ENCODE results near the gene MYPN.

DNA sequence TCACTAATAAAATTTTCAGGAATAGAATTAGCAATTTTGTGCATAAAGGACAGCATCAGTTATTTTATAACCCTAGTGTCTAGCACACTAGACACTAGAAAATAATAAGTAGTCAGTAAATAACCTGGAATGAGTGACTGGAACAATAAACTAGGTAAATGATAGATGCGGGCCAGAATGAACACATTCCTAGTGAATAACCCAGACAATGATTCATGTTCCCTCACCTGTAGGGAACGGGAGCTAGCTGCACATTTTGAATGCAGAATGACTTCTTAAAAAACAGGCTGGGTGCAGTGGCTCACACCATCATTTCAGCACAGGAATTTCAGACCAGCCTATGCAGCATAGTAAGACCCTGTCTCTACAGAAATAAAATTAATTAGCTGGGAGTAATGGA, 125.8 kb downstream of the MYPN start:
- TF ChIP-seq, protein P1, sequence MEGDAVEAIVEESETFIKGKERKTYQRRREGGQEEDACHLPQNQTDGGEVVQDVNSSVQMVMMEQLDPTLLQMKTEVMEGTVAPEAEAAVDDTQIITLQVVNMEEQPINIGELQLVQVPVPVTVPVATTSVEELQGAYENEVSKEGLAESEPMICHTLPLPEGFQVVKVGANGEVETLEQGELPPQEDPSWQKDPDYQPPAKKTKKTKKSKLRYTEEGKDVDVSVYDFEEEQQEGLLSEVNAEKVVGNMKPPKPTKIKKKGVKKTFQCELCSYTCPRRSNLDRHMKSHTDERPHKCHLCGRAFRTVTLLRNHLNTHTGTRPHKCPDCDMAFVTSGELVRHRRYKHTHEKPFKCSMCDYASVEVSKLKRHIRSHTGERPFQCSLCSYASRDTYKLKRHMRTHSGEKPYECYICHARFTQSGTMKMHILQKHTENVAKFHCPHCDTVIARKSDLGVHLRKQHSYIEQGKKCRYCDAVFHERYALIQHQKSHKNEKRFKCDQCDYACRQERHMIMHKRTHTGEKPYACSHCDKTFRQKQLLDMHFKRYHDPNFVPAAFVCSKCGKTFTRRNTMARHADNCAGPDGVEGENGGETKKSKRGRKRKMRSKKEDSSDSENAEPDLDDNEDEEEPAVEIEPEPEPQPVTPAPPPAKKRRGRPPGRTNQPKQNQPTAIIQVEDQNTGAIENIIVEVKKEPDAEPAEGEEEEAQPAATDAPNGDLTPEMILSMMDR (IDR thresholded peaks at IDR 0.05), result no peak
- no peak for TF ChIP-seq POLR2A (IDR thresholded peaks at IDR 0.05)

Measured in body of pancreas (tissue), 4 donors.